ENCODE results near the gene PPP6R2. TPM values are rescaled to one million over a fixed set of nuclear protein-coding genes. Genes with fewer than 3 reads are reported as not detected.
"Not testable (repeated sequence)": the region's sequence is repeated elsewhere in the genome, so short reads cannot be mapped to it uniquely, and the experiment has no call there.

PPP6R2 gene
- total RNA-seq, 2 donors from 2014 or later: 62.1 to 63.7 TPM

GRCh38 chr22:50326956-50327710, 16.0 kb upstream of the PPP6R2 start, which contains the start of gene DENND6B:
TSS of gene DENND6B (minus strand) at chr22:50327012. CDS start at chr22:50326988, 24 bp downstream.
- Mint-ChIP-seq H3K36me3 (ENCODE audit: low read depth) (no peaks in the 10 kb centered on the region), H3K27me3 (peaks cover 12% of the 10 kb centered on the region), H3K4me3 (peak within 1 kb of the TSS; percentile 90), H3K27ac (peak within 1 kb of the TSS; percentile 56), H3K4me1 (peaks cover 10% of the 10 kb centered on the region)
- no peaks in the 10 kb centered on the region for H3K9me3 ChIP-seq (ENCODE audit: control insufficient read depth, low read length, poor library complexity, severe bottlenecking)
- ATAC-seq (peak; percentile 95), DNase-seq (peak; percentile 59 to 74 (median 60))

GRCh38 chr22:50327711-50328019, 15.5 kb upstream of the PPP6R2 start:
- Mint-ChIP-seq H3K36me3 (ENCODE audit: low read depth) (no peaks in the 10 kb centered on the region), H3K27ac (no peak overlapping the region), H3K27me3 (peaks cover 12% of the 10 kb centered on the region), H3K4me3 (peak overlapping the region; percentile 86), H3K4me1 (peaks cover 10% of the 10 kb centered on the region)
- DNase-seq (no peak), ATAC-seq (no peak)
- H3K9me3 ChIP-seq (ENCODE audit: control insufficient read depth, low read length, poor library complexity, severe bottlenecking): no peaks in the 10 kb centered on the region

GRCh38 chr22:50329236-50329635, 13.9 kb upstream of the PPP6R2 start:
- ATAC-seq (no peak), DNase-seq (no peak)
- Mint-ChIP-seq H3K27me3 (peaks cover 12% of the 10 kb centered on the region), H3K36me3 (ENCODE audit: low read depth) (no peaks in the 10 kb centered on the region), H3K4me3 (no peak overlapping the region), H3K27ac (no peak overlapping the region), H3K4me1 (peaks cover 10% of the 10 kb centered on the region)
- H3K9me3 ChIP-seq (ENCODE audit: control insufficient read depth, low read length, poor library complexity, severe bottlenecking): no peaks in the 10 kb centered on the region

GRCh38 chr22:50334433-50334832, 8.7 kb upstream of the PPP6R2 start:
- not testable (repeated sequence) for H3K36me3 Mint-ChIP-seq (ENCODE audit: low read depth); H3K4me1 Mint-ChIP-seq; H3K4me3 Mint-ChIP-seq; DNase-seq; H3K9me3 ChIP-seq (ENCODE audit: control insufficient read depth, low read length, poor library complexity, severe bottlenecking); ATAC-seq; H3K27me3 Mint-ChIP-seq; H3K27ac Mint-ChIP-seq

GRCh38 chr22:50337262-50338041, 5.7 kb upstream of the PPP6R2 start:
- DNase-seq: no peak
- Mint-ChIP-seq H3K27me3 (no peaks in the 10 kb centered on the region), H3K36me3 (ENCODE audit: low read depth) (no peaks in the 10 kb centered on the region), H3K4me1 (peaks cover 2% of the 10 kb centered on the region), H3K27ac (no peak overlapping the region), H3K4me3 (no peak overlapping the region)
- ATAC-seq: no peak
- no peaks in the 10 kb centered on the region for H3K9me3 ChIP-seq (ENCODE audit: control insufficient read depth, low read length, poor library complexity, severe bottlenecking)

GRCh38 chr22:50338042-50338573, 5.0 kb upstream of the PPP6R2 start:
- H3K9me3 ChIP-seq (ENCODE audit: control insufficient read depth, low read length, poor library complexity, severe bottlenecking): no peaks in the 10 kb centered on the region
- Mint-ChIP-seq H3K36me3 (ENCODE audit: low read depth) (no peaks in the 10 kb centered on the region), H3K4me1 (peaks cover 2% of the 10 kb centered on the region), H3K27ac (no peak overlapping the region), H3K27me3 (no peaks in the 10 kb centered on the region), H3K4me3 (no peak overlapping the region)
- DNase-seq (no peak), ATAC-seq (no peak)

- DNase-seq: no peak
- no peaks in the 10 kb centered on the region for H3K36me3 Mint-ChIP-seq (ENCODE audit: low read depth)
- H3K4me3 Mint-ChIP-seq: no peak overlapping the region
- no peak for ATAC-seq
- no peaks in the 10 kb centered on the region for H3K9me3 ChIP-seq (ENCODE audit: control insufficient read depth, low read length, poor library complexity, severe bottlenecking)
- H3K27ac Mint-ChIP-seq: no peak overlapping the region
- peaks cover 2% of the 10 kb centered on the region for H3K4me1 Mint-ChIP-seq
- no peaks in the 10 kb centered on the region for H3K27me3 Mint-ChIP-seq
Observed at GRCh38 chr22:50338860-50339462, 4.2 kb upstream of the PPP6R2 start.

GRCh38 chr22:50339945-50340879, 2.9 kb upstream of the PPP6R2 start:
- DNase-seq (no peak), ATAC-seq (no peak)
- Mint-ChIP-seq H3K27me3 (no peaks in the 10 kb centered on the region), H3K27ac (no peak overlapping the region), H3K4me1 (peaks cover 2% of the 10 kb centered on the region), H3K4me3 (no peak overlapping the region), H3K36me3 (ENCODE audit: low read depth) (no peaks in the 10 kb centered on the region)
- no peaks in the 10 kb centered on the region for H3K9me3 ChIP-seq (ENCODE audit: control insufficient read depth, low read length, poor library complexity, severe bottlenecking)

- H3K36me3 Mint-ChIP-seq (ENCODE audit: low read depth): no peaks in the 10 kb centered on the region
- H3K4me1 Mint-ChIP-seq: peaks cover 2% of the 10 kb centered on the region
- DNase-seq: peak; percentile 75 to 88 (median 81)
Observed at GRCh38 chr22:50341977-50342650, 1.0 kb upstream of the PPP6R2 start.

GRCh38 chr22:50343541-50343935, 411 bp downstream of the PPP6R2 start:
- DNase-seq (no peak), ATAC-seq (peak; percentile 4)
- H3K9me3 ChIP-seq (ENCODE audit: control insufficient read depth, low read length, poor library complexity, severe bottlenecking): no peaks in the 10 kb centered on the region
- Mint-ChIP-seq H3K27me3 (no peaks in the 10 kb centered on the region), H3K27ac (no peak overlapping the region), H3K36me3 (ENCODE audit: low read depth) (no peaks in the 10 kb centered on the region), H3K4me1 (peaks cover 2% of the 10 kb centered on the region), H3K4me3 (peak overlapping the region; percentile 47)

More at GRCh38 chr22:50341977-50342650, 1.0 kb upstream of the PPP6R2 start:
- no peaks in the 10 kb centered on the region for H3K9me3 ChIP-seq (ENCODE audit: control insufficient read depth, low read length, poor library complexity, severe bottlenecking)
- Mint-ChIP-seq H3K27me3 (no peaks in the 10 kb centered on the region), H3K27ac (peak overlapping the region; percentile 78), H3K4me3 (peak overlapping the region; percentile 82)
- peak; percentile 64 for ATAC-seq

- Mint-ChIP-seq H3K27ac (no peak overlapping the region), H3K4me1 (peaks cover 2% of the 10 kb centered on the region), H3K27me3 (no peaks in the 10 kb centered on the region), H3K36me3 (ENCODE audit: low read depth) (no peaks in the 10 kb centered on the region), H3K4me3 (no peak overlapping the region)
- no peaks in the 10 kb centered on the region for H3K9me3 ChIP-seq (ENCODE audit: control insufficient read depth, low read length, poor library complexity, severe bottlenecking)
- DNase-seq: no peak
- ATAC-seq: no peak
Observed at GRCh38 chr22:50346470-50346869, 3.3 kb downstream of the PPP6R2 start.

GRCh38 chr22:50347157-50347556, 4.0 kb downstream of the PPP6R2 start:
- Mint-ChIP-seq H3K4me1 (peaks cover 2% of the 10 kb centered on the region), H3K36me3 (ENCODE audit: low read depth) (no peaks in the 10 kb centered on the region), H3K27ac (no peak overlapping the region), H3K4me3 (no peak overlapping the region), H3K27me3 (no peaks in the 10 kb centered on the region)
- ATAC-seq (no peak), DNase-seq (no peak)
- H3K9me3 ChIP-seq (ENCODE audit: control insufficient read depth, low read length, poor library complexity, severe bottlenecking): no peaks in the 10 kb centered on the region

Measured in T-helper 17 cell (primary cell).